HCT116 (cell line): ENCODE measurements around the gene KHDRBS1. TPM values are rescaled to one million over a fixed set of nuclear protein-coding genes. Genes with fewer than 3 reads are reported as not detected.

Source experiments
- ATAC-seq: fragments of 200-7000 bp; cut with Tn5 transposase; 2 replicates; pipeline ENCODE4 v1.9.1; 2020; ENCODE audit warnings: mild to moderate bottlenecking, moderate library complexity
- BruUV-seq: library from RNA; stranded (reverse); fragments of 400-500 nt; replicated peaks from 2 replicates; lab custom pipeline; 2021; lab: Mats Ljungman, UMichigan
- CTCF ChIA-PET: fragments of 300-600 bp; sonication (Branson Sonifier 250); formaldehyde crosslinking; loops from one replicate; lab custom pipeline; 2021; ENCODE audit warnings: antibody characterized with exemption; lab: Charles Lee
- POLR2A ChIA-PET: fragments of 300-600, 350-600 bp; sonication (Branson Sonifier 250); formaldehyde crosslinking; loops from one replicate; lab custom pipeline; 2021; ENCODE audit warnings: antibody characterized with exemption; lab: Charles Lee
- RAD21 ChIA-PET, 2 experiments: fragments of 300-600 bp; sonication (Branson Sonifier 250); formaldehyde crosslinking; loops; one replicate each; lab custom pipeline; 2023; ENCODE audit warnings: low total read pairs in 2 of 2; ENCODE audit not compliant: uncharacterized antibody in 2 of 2, unreplicated experiment in 2 of 2, low non-redundant PET in 1 of 2; lab: Charles Lee
- DNase-seq: peaks from one replicate; pipeline ENCODE4 v3.0.0-alpha.2; 2010; ENCODE audit warnings: low read depth, low spot score
- H2AFZ ChIP-seq: fragments of 200-600 bp; shearing (Covaris generic), sonication (generic); 2 replicates; pipeline ENCODE4 v1.6.1; 2017; ENCODE audit warnings: low read depth, mixed run types, mixed read lengths, antibody characterized with exemption, low read length; ENCODE audit not compliant: poor library complexity, severe bottlenecking
- H3K27ac ChIP-seq: 2 replicates; pipeline ENCODE4 v1.5.1; 2012; ENCODE audit warnings: low read depth, low read length
- H3K27me3 ChIP-seq: fragments of 200-600 bp; sonication (generic); 2 replicates; pipeline ENCODE4 v1.6.1; 2016; ENCODE audit warnings: mixed run types, low read length, mixed read lengths; ENCODE audit not compliant: insufficient read depth
- H3K36me3 ChIP-seq, 2 experiments: fragments of 200-500 bp in 1 of 2; fragments of 200-600 bp in 1 of 2; sonication (Bioruptor generic) in 1 of 2; sonication (generic) in 1 of 2; 2 replicates each; pipeline versions ENCODE4 v1.5.1 to v1.6.1; 2014 to 2016; ENCODE audit warnings: low read length in 2 of 2, inconsistent platforms in 1 of 2, mixed read lengths in 1 of 2, mixed run types in 1 of 2; ENCODE audit not compliant: insufficient read depth in 2 of 2, control insufficient read depth in 1 of 2
- H3K4me1 ChIP-seq, 2 experiments: fragments of 200-600 bp in 1 of 2; sonication (generic) in 1 of 2; 2 replicates each; pipeline versions ENCODE4 v1.5.1 to v1.6.1; 2012 to 2017; ENCODE audit warnings: low read length in 2 of 2, inconsistent platforms in 1 of 2, mild to moderate bottlenecking in 1 of 2, mixed read lengths in 1 of 2, mixed run types in 1 of 2, moderate library complexity in 1 of 2; ENCODE audit not compliant: insufficient read depth in 2 of 2, control insufficient read depth in 1 of 2
- H3K4me2 ChIP-seq: fragments of 200-600 bp; sonication (generic); 2 replicates; pipeline ENCODE4 v1.6.1; 2017; ENCODE audit warnings: mixed run types, low read length, mixed read lengths
- H3K4me3 ChIP-seq, 2 experiments: fragments of 200-600 bp in 1 of 2; sonication (generic) in 1 of 2; replicated peaks in 1 of 2; 2 replicates each; pipeline ENCODE4 v1.5.1; 2011 to 2016; ENCODE audit warnings: low read length in 2 of 2, control low read depth in 1 of 2, low read depth in 1 of 2, mild to moderate bottlenecking in 1 of 2, mixed read lengths in 1 of 2, mixed run types in 1 of 2
- H3K79me2 ChIP-seq: fragments of 200-600 bp; sonication (generic); 2 replicates; pipeline ENCODE4 v1.6.1; 2017; ENCODE audit warnings: mild to moderate bottlenecking, mixed run types, low read length, moderate library complexity, mixed read lengths; ENCODE audit not compliant: insufficient read depth
- H3K9ac ChIP-seq: fragments of 200-600 bp; sonication (generic); 2 replicates; pipeline ENCODE4 v1.6.1; 2016; ENCODE audit warnings: low read length, mixed read lengths
- H3K9me2 ChIP-seq: fragments of 200-600 bp; sonication (generic), shearing (Covaris generic); 2 replicates; pipeline ENCODE4 v1.6.1; 2017; ENCODE audit warnings: mixed run types, mild to moderate bottlenecking, moderate library complexity; ENCODE audit not compliant: insufficient read depth
- H3K9me3 ChIP-seq, 2 experiments: fragments of 200-500 bp in 1 of 2; fragments of 200-600 bp in 1 of 2; sonication (Bioruptor generic) in 1 of 2; sonication (generic) in 1 of 2; 2 replicates each; pipeline ENCODE4 v1.6.1; 2014 to 2017; ENCODE audit warnings: low read length in 2 of 2, mixed read lengths in 2 of 2, inconsistent platforms in 1 of 2, low read depth in 1 of 2, mild to moderate bottlenecking in 1 of 2, mixed run types in 1 of 2, moderate library complexity in 1 of 2; ENCODE audit not compliant: control insufficient read depth in 1 of 2, insufficient read depth in 1 of 2
- H4K20me1 ChIP-seq: fragments of 200-600 bp; sonication (generic), shearing (Covaris generic); 2 replicates; pipeline ENCODE4 v1.6.1; 2017; ENCODE audit warnings: mixed run types, mild to moderate bottlenecking, moderate library complexity; ENCODE audit not compliant: insufficient read depth
- ATF3 ChIP-seq: IDR thresholded peaks from 2 replicates; pipeline ENCODE4 v1.6.1; 2012
- CBX3 ChIP-seq: IDR thresholded peaks from 2 replicates; pipeline ENCODE4 v1.6.1; 2012; ENCODE audit warnings: low read depth
- CTCF ChIP-seq, 3 experiments: fragments of 200-600 bp in 1 of 3; sonication (generic) in 1 of 3; IDR thresholded peaks in 2 of 3; conservative IDR thresholded peaks in 1 of 3; 2 replicates each; pipeline ENCODE4 v1.5.1; 2012 to 2017; ENCODE audit warnings: low read depth in 2 of 3, low read length in 2 of 3, antibody characterized with exemption in 1 of 3, borderline replicate concordance in 1 of 3, control low read depth in 1 of 3, mild to moderate bottlenecking in 1 of 3, mixed read lengths in 1 of 3, mixed run types in 1 of 3, moderate library complexity in 1 of 3; ENCODE audit not compliant: insufficient read depth in 1 of 3
- EGR1 ChIP-seq: IDR thresholded peaks from 2 replicates; pipeline ENCODE4 v1.6.1; 2012; ENCODE audit warnings: low read depth
- ELF1 ChIP-seq: IDR thresholded peaks from 2 replicates; pipeline ENCODE4 v1.6.1; 2012; ENCODE audit warnings: low read depth, borderline replicate concordance
- EZH2 ChIP-seq: fragments of 200-600 bp; sonication (generic); IDR thresholded peaks from 2 replicates; pipeline ENCODE4 v1.6.1; 2017; ENCODE audit warnings: antibody characterized with exemption, mixed run types
- EZH2phosphoT487 ChIP-seq: fragments of 200-600 bp; IDR thresholded peaks from 2 replicates; pipeline ENCODE4 v1.6.1; 2018; ENCODE audit warnings: antibody characterized with exemption, borderline replicate concordance
- FOSL1 ChIP-seq: IDR thresholded peaks from 2 replicates; pipeline ENCODE4 v1.6.1; 2012; ENCODE audit warnings: low read depth
- JUND ChIP-seq: IDR thresholded peaks from 2 replicates; pipeline ENCODE4 v1.6.1; 2012
- POLR2A ChIP-seq: IDR thresholded peaks from 2 replicates; pipeline ENCODE4 v1.7.0; 2011; ENCODE audit warnings: borderline replicate concordance; ENCODE audit not compliant: insufficient read depth, insufficient read length; ENCODE audit errors: extremely low read depth
- POLR2AphosphoS5 ChIP-seq: IDR thresholded peaks from 2 replicates; pipeline ENCODE4 v1.6.1; 2011; ENCODE audit warnings: mild to moderate bottlenecking, low read depth, low read length, moderate library complexity
- RAD21 ChIP-seq: IDR thresholded peaks from 2 replicates; pipeline ENCODE4 v1.6.1; 2012; ENCODE audit warnings: low read depth, mild to moderate bottlenecking
- SIN3A ChIP-seq: IDR thresholded peaks from 2 replicates; pipeline ENCODE4 v1.6.1; 2012; ENCODE audit warnings: low read depth
- SP1 ChIP-seq: IDR thresholded peaks from 2 replicates; pipeline ENCODE4 v1.6.1; 2012; ENCODE audit warnings: low read depth
- SRF ChIP-seq: IDR thresholded peaks from 2 replicates; pipeline ENCODE4 v1.6.1; 2012; ENCODE audit warnings: low read depth
- TCF7L2 ChIP-seq: IDR thresholded peaks from 2 replicates; pipeline ENCODE4 v1.7.0; 2011; ENCODE audit warnings: borderline replicate concordance, inconsistent platforms; ENCODE audit not compliant: insufficient read depth, insufficient read length; ENCODE audit errors: extremely low read depth
- YY1 ChIP-seq: IDR thresholded peaks from 2 replicates; pipeline ENCODE4 v1.6.1; 2011; ENCODE audit warnings: low read length, low read depth, moderate library complexity, mild to moderate bottlenecking; ENCODE audit not compliant: insufficient replicate concordance; ENCODE audit errors: extremely low read depth
- ZNF274 ChIP-seq: fragments of 200-500 bp; sonication (Bioruptor generic); IDR thresholded peaks from 2 replicates; pipeline ENCODE4 v1.6.1; 2014; ENCODE audit warnings: mild to moderate bottlenecking, low read depth, low read length, inconsistent platforms
- intact Hi-C: fragments of 100-400 bp; cut with micrococcal nuclease; formaldehyde crosslinking; loops from 2 replicates; pipeline ENCODE4 v1.10.0; 2022
- total RNA-seq: library from RNA; stranded (reverse); gene quantifications from one replicate; pipeline ENCODE4 v1.2.1, GENCODE V29; 2021; ENCODE audit not compliant: unreplicated experiment
- TF ChIP-seq, protein P1 (sequence below): IDR thresholded peaks from 2 replicates; pipeline ENCODE4 v1.6.1; 2012
- TF ChIP-seq, protein P2 (sequence below): IDR thresholded peaks from 2 replicates; pipeline ENCODE4 v1.6.1; 2011; ENCODE audit warnings: mild to moderate bottlenecking, low read length, moderate library complexity; ENCODE audit not compliant: insufficient replicate concordance; ENCODE audit errors: extremely low read depth

Gene KHDRBS1
- total RNA-seq, 1 experiment from 2014 or later, result 215 TPM

DNA sequence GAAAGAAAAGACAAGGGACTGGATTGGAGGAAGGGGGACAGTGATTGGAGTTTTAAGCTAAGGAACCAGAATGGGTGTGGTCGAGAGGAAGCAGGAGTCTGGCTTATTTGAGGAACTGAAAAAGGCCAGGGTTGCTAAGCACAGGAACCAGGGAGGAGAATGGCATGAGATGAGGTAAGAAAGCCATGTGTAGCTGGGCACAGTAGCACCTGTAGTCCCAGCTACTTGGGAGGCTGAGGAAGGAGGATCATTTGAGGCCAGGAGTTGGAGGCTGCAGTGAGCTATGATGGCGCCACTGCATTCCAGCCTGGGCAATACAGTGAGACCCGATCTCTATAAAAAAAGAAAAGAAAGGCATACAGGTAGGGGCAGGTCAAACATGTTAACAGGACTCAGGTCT is 8.1 kb upstream of the KHDRBS1 start:
- Histone ChIP-seq H3K9me3 (no peaks in the 10 kb centered on the region), H4K20me1 (no peaks in the 10 kb centered on the region), H3K9me2 (no peaks in the 10 kb centered on the region), H3K79me2 (no peaks in the 10 kb centered on the region), H3K36me3 (no peaks in the 10 kb centered on the region), H3K4me1 (peaks cover 11 to 21% of the 10 kb centered on the region in 2 experiments; a peak in 3 of 4 replicates), H3K27me3 (no peaks in the 10 kb centered on the region), H3K9ac (no peak overlapping the region), H3K27ac (no peak overlapping the region), H3K4me3 (no peak overlapping the region), H2AFZ (no peak overlapping the region), H3K4me2 (no peak overlapping the region)
- ChIA-PET POLR2A (interaction anchor here (1.3 kb wide), 1 partner anchor 8 kb away, joined by 3 read pairs; the partner anchor contains the start of gene KHDRBS1), CTCF (interaction anchor here (0.9 to 1.3 kb wide), 5 partner anchors 8 to 389 kb away, joined by 3 to 4 read pairs (median 4); partner anchors contain the start of genes BSDC1 and KHDRBS1), RAD21 (no interaction called here)
- DNase-seq (no peak), ATAC-seq (no peak)
- BruUV-seq, result no TSS peak
- no peak for TF ChIP-seq EGR1
- no peak for TF ChIP-seq ELF1
- TF ChIP-seq, protein P1, sequence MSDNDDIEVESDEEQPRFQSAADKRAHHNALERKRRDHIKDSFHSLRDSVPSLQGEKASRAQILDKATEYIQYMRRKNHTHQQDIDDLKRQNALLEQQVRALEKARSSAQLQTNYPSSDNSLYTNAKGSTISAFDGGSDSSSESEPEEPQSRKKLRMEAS, result no peak
- no peak for TF ChIP-seq YY1
- TF ChIP-seq, protein P2, sequence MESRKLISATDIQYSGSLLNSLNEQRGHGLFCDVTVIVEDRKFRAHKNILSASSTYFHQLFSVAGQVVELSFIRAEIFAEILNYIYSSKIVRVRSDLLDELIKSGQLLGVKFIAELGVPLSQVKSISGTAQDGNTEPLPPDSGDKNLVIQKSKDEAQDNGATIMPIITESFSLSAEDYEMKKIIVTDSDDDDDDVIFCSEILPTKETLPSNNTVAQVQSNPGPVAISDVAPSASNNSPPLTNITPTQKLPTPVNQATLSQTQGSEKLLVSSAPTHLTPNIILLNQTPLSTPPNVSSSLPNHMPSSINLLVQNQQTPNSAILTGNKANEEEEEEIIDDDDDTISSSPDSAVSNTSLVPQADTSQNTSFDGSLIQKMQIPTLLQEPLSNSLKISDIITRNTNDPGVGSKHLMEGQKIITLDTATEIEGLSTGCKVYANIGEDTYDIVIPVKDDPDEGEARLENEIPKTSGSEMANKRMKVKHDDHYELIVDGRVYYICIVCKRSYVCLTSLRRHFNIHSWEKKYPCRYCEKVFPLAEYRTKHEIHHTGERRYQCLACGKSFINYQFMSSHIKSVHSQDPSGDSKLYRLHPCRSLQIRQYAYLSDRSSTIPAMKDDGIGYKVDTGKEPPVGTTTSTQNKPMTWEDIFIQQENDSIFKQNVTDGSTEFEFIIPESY, result no peak
- TF ChIP-seq RAD21, result no peak
- no peak for TF ChIP-seq EZH2
- no peak for TF ChIP-seq EZH2phosphoT487
- TF ChIP-seq SIN3A, result no peak
- no peak for TF ChIP-seq JUND
- TF ChIP-seq FOSL1, result no peak
- no peak for TF ChIP-seq POLR2AphosphoS5
- no peak for TF ChIP-seq TCF7L2
- TF ChIP-seq SP1, result no peak
- TF ChIP-seq SRF, result no peak
- TF ChIP-seq CTCF (IDR thresholded peaks at IDR 0.05 in 2 of 3, conservative IDR thresholded peaks at IDR 0.05 in 1 of 3; ENCODE audit: borderline replicate concordance in 1 of 3, insufficient read depth in 1 of 3, low read depth in 2 of 3, low read length in 2 of 3), result no peak
- no peak for TF ChIP-seq ATF3
- no peak for TF ChIP-seq ZNF274
- no peak for TF ChIP-seq POLR2A
- no peak for TF ChIP-seq CBX3
- intact Hi-C loops, result no loop called here
